ENCODE measurements around the gene PXDN.

PXDN gene

DNA sequence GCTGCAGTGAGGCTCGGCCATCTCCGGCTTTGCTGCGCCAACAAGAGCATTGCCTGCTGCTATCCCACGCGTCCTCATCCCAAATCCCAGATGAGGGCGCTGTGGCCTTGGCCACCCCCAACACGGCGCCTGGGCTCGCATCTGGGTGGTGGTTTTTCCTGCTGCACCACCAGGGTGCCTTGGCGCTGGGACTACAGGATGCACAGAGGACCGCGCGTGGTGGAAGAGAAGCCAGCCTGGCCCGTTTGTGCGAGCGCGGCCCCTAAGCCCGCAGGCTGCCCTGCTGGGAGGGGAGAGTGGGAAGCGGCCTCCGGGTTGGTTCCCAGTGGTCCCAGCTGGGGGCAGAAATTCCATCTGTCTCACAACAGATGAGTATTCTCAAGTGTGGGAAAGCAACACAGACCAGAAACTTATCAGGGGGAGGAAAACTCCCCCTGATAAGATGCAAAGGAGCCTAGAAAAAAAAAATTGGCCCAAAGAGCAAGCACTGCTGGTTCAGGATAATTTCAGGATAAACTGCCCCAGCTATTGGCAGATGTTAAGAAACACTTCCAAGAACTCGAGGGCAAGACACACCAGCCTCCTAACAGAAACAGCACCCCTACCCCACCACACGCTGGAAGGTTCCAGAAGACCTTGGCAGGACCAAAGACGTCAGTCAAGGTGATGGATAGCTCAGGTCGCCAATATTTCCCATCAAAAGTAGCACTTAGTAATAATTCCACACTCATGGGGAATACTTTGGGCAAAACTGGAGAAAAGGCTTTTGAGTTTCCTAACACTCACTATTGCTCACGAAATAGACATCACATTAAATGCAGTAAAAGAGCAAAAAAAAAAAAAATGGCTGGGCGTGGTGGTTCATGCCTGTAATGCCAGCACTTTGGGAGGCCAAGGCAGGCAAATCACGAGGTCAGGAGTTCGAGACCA, 152.1 kb downstream of the PXDN start:
- peak; percentile 61 for DNase-seq

DNA sequence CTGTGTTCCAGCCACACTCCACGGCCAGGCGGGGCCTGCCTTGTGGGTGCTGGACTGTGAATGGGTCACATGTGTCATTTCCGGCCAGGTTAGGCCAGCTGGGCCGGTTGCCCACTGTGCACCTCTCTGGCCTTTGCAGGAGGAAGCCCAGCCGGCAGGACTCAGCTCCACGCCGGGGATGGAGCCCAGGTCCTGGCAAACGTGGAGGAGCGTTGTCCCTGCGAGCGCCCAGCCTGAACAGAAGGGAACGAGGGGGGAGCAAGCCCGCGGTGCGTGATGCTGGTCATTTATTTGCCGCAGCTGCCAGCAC, 152.9 kb downstream of the PXDN start:
- no peak for DNase-seq

DNA sequence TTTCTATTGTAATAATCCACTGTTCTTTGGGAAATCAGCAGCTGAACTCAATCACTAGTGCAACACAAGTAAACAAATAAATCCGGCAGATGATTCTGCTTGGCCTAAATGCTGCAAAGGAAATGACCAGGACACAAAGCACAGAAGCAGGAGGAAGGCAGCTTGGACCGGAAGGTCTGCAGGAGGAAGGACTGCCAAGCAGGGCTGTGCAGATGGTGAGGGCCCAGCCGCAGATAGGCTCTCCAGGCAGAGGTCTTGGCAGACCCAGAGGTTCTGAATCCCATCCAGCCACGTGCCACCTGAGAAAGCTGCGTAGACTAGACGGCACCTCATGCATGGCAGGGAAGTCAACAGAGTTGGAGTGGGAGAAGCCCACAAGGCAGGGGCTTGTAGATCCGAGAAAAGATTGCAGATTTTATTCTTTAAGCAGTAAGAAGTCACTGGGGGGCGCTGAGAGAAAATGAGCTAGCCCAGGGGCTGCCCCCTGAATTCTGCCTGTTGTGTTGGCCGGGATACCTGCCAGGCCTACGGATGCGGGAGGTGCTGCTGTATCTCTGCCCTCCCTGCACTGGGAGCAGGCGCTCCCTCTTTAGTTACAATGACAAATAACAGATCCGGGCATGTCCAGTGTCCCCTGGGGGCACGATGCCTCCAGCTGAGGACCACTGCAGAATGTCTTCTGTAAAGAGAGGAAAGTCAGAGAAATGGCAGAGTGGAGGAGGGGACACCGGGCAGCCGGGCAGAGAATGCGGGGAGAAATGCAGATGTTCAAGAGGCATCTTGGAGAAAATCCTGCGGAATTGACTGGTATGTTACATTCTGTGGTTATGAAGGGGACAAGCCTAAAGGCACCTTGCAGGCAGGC, 153.5 kb downstream of the PXDN start:
- peak; percentile 4 for DNase-seq

DNA sequence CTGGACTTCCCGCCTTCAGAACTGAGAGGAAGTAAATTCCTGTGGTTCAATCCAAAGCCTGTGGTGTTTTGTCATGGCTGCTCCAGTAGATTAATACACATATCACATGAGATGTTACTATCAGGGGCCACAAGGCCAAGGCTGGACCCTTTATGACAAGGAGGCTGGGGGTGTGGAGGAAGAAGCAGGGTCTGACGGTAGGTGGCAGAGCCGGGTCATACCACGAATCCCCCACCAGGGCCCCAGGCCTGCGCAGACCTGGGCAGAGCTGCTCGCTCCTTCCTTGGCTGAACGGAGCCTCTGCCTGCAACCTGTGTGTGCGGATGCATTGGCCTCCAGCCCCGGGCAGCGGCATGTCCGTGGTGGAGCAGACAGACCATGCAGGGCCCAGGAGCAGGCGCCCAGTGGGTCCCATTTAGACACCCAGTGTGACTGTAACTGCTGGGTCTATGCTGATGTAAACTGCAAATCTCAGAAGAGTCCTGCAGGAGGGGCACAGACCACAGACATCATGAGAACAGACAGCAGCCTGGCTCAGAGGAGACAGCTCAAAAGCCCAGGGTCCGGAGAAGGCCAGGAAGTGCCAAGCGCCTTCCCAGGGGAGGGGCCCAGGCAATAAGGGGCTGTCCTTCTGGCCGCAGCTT, 155.2 kb downstream of the PXDN start:
- DNase-seq = no peak

DNA sequence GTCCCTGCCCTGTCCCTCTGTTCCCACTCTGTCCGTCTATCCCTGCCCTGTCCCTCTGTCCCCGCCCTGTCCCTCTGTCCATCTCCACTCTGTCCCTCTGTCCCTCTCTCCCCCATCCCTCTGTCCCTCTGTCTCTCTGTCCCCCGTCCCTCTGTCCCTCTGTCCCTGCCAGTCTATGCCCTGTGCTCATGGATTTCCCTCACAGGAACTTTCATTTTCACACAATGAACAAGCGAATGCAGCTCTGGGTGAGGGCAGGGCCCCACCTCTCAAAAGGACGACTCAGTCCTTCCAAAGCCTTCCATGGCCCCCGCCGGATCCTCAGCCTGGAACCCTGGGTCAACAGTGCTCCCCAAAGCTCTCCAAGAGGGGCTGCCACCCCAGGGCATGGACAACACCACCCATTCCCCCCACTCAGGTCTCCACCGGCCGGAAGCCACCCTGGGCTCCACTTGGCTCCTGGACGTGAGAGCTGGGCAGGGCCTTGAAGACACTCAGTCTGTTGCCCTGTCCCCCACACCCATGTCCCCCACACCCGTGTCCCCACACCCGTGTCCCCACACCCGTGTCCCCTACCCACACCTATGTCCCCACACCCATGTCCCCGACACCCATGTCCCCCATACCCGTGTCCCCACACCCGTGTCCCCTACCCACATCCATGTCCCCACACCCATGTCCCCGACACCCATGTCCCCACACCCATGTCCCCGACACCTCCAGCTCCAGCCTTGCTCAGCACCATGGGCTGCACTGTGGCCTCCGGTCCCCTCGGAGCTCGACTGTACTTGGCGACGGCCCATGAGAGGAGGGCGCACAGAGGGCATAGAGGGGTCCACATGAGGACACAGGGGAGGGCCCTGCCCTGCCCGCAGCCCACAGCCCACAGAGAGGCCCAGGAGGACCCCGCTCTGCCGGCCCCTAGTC, 156.0 kb downstream of the PXDN start:
- no peak for DNase-seq

DNA sequence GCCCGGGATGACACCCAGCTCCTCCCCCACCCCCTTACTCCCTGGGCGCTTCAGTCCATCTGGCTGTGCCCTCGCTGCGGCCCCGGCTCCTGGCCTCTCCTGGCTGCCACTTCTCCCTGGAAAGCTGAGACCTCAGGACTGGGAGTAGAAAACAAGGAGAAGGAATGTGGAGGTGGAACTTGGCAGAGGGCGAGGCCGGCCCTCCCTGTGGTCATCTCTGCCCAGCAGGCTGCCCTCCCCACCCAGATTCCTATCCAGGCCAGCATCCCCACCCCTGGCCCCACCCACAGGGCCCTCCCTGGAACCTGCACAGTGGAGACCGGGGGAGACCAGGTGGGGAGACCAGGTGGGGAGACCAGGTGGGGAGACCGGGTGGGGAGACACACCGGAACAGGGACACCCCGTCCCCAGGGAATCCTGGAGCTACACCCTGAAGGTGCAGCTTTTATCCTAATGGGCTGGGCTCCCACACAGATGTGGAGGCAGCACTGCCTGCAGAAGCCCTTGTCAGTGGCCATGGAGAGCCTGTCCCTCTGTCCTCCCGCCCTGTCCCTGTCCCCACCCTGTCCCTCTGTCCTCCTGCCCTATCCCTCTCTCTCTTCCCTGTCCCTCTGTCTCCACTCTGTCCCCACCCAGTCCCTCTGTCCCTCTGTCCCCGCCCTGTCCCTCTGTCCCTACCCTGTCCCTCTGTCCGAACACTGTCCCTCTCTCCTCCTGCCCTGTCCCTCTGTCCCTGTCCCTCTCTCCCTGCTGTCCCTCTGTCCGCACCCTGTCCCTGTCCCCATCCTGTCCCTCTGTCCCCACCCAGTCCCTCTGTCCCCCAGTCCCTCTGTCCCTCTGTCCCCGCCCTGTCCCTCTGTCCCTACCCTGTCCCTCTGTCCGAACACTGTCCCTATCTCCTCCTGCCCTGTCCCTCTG, 157.1 kb downstream of the PXDN start:
- DNase-seq = no peak

DNA sequence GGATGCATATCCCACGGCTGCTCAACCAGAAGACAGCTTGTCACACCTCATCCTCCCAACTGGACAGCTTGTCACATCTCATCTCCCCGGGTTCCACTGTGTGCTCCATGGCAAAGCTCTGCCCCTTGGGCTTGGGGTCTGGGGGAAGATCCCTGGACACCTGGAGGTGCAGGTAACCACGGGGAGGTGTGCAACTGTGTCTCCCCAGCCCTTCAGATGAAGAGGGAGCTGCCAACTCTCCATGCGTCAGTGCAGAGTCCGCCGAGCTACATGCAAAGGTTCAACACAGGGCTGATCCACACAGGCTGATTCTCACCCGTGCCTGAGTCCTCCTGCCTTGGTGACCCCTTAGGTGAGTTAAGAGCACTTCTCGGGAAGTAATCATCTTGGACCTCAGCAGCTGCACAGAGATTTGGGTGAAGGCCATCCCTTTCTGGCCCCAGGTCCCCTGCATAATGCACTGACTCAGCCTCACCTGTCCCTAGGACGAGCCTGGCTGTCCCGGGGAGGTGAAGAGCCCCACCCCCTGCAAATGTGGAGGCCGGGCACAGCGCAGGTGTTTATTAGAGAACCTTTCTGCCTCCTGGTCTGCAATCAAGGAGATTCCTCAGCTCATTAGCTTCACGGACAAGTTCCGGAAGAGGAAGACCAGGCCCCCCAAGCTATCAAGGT, 157.9 kb downstream of the PXDN start:
- no peak for DNase-seq

DNA sequence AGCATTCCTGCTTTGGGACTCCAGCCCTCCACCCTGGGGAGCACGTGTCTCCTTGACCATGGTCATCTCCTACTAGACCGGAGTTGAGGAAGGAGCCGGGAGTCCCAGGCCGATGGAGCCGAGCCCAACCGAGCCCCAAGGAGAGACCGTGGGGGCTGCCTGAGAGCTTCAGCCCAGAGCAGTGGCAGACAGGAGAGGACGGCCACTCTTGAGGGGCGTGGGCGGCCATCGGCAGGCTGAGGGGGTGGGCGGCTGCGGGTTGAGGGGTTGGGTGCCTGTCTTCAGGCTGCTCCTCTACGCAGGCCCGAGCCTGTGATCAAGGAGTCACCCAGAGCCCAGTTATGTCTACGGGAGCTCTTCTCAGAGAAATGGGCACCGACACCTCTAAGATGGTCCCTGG, 158.7 kb downstream of the PXDN start:
- DNase-seq = no peak

DNA sequence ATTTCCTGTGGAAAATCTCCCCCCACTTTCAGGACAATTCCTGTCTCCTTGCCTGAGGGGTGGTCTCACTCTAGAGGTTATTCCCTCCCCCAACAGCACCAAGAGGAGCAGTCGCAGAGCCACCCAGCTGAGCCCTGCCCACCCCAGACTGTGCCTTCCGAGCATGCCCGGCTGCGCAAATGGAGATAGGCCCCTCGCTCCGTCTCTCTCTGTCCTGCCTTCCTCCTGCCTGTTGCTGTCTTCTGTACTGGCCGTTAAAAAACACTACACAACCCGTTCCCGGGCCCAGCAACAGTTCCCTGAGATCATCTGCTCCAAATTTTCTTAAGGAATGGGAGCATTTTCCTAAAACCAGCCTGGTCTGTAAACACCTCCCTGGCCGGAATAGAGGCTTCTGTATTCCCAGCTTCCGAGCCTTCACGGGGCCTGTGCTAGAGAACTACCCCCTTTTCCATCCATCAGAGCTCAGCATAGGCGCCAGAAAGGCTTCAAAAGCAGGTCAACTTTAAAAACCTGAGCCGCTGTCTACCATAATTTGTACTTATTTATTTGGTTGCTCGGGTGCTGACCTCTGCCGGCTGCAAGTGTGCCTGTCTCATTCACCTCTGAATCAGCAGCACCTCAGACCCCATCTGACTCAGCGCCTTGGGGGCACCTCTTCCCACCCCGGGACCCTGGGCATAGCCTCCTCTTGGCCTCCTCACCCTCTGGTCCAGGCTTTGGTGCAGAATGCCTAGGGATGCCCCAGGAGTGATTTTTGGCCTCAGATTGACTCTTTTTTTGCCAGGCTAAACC, 159.4 kb downstream of the PXDN start:
- DNase-seq = no peak

DNA sequence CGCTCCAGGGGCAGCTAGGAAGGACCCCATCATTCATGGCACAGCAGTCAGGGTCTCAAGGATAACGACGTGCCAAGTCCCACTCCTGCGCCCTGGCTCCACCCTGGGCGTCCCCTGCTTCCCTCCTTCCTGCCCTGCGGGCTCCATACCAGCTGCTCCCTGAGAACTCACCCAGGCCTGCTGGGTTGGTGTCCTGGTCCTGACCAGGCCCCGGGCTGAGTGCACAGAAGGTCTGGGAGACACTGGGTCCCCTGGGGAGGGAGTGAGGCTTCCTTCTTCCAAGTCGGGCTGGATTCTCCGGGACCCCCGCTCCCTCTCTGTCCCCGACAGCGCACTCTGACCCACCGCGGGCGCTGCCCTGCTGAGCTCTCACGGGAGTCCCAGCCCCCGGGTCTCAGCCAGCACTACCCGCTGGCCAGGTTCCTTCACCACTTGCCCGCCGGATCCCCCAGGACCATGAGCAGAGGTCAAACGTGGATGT, 160.2 kb downstream of the PXDN start:
- DNase-seq = no peak

DNA sequence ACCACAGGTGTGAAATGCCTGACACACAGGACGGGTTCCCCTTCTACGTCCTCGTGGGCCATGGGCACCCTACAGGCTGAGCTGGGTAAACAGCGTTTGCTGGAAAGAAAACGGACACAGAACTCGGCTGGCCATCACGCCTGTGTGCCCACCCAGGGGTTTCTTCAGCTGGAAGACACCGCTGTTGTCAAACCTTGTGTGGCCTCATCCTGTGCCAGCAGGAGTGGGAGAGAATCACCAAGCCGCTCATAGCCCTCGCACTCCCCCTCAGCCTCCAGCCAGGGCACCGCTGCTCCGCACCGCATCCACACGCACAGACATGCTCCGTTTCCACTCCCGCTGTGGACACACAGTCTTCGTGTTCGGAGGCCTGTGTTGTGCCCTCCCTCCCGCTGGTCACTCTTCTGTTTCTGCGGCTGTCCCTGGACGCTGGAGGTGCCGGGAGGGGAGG, 161.4 kb downstream of the PXDN start:
- no peak for DNase-seq

DNA sequence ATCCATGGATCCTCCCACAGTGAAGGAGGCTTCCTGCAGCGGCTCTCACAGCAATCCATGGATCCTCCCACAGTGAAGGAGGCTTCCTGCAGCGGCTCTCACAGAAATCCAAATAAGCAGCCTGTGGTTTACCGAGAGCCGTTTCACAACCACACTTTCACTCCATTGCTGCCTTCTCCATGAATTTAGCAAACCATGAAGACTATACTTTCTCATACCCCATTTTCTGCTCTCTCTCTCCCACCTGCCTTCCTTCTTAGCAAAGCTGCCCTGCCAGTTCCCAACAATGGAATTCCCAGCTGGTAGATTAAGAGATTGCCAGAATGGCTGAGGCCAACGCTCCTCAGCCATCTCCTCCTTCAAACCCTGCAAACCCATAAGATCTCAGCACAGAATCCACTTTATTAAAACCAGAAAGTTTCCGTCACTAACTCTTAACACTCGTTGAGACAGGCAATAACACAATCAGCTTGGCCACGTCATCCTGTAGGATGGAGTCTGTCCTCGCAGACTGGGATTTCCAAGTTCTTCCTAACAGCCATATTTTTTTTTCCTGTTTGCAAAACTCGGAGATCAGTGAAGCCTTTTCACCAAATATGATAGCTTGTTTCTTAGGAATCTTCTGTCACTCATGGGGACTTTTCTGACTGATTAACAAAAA, 162.2 kb downstream of the PXDN start:
- DNase-seq = no peak

All from DMS 273 treated with DMSO at 0.1 percent for 48 hours (cell line).